Body of pancreas (tissue), 4 donors: ENCODE data around the gene C21orf91.

Experiments used
- CTCF ChIP-seq, 7 experiments: fragments of 450-650 bp in 4 of 7; fragments of 200-600 bp in 3 of 7; sonication (generic) in 3 of 7; IDR thresholded peaks; one replicate each; pipeline ENCODE4 v1.5.1; 2016 to 2019; ENCODE audit warnings: antibody characterized with exemption in 7 of 7
- POLR2A ChIP-seq, 3 donors: fragments of 450-650 bp; IDR thresholded peaks; one replicate each; pipeline ENCODE4 v1.6.1; 2016; ENCODE audit warnings: antibody characterized with exemption in 3 of 3, mild to moderate bottlenecking in 2 of 3

- no peak for TF ChIP-seq POLR2A (IDR thresholded peaks at IDR 0.05)
- TF ChIP-seq CTCF (IDR thresholded peaks at IDR 0.05), result no peak
These were observed 9.1 kb upstream of the C21orf91 start for GRCh38 chr21:17828223-17828622.
